ENCODE results near the gene TSSC4.

DNA sequence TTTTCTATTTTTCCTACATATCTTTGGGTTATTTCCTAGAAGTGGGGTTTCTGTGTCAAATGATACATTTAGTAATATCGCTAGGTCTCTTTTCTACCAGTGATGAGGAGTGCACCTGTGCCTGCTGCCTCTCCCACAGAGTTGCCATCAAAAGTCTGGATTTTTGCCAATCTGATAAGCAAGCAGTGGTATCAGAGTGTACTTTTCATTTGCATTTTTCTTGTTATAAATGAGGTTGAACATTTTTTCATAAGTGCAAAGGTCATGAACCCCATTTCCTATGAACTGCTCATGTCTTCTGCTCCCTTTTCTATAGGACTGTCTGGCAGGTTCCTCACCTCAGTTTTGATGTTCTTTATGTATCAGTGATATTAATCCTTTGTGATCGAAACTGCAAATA, 42.0 kb downstream of the TSSC4 start:
- TF ChIP-seq, protein P1, sequence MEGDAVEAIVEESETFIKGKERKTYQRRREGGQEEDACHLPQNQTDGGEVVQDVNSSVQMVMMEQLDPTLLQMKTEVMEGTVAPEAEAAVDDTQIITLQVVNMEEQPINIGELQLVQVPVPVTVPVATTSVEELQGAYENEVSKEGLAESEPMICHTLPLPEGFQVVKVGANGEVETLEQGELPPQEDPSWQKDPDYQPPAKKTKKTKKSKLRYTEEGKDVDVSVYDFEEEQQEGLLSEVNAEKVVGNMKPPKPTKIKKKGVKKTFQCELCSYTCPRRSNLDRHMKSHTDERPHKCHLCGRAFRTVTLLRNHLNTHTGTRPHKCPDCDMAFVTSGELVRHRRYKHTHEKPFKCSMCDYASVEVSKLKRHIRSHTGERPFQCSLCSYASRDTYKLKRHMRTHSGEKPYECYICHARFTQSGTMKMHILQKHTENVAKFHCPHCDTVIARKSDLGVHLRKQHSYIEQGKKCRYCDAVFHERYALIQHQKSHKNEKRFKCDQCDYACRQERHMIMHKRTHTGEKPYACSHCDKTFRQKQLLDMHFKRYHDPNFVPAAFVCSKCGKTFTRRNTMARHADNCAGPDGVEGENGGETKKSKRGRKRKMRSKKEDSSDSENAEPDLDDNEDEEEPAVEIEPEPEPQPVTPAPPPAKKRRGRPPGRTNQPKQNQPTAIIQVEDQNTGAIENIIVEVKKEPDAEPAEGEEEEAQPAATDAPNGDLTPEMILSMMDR (IDR thresholded peaks at IDR 0.05; ENCODE audit: low read length) = no peak
- TF ChIP-seq EZH2 (IDR thresholded peaks at IDR 0.05; ENCODE audit: borderline replicate concordance, low read length) = no peak
